DND-41 (cell line): ENCODE measurements around the gene TRUB2.

Experiments
- ATAC-seq: fragments of 200-7000 bp; cut with Tn5 transposase; 3 replicates; pipeline ENCODE4 v1.9.1; 2021; ENCODE audit warnings: low read depth; ENCODE audit not compliant: insufficient read depth
- DNase-seq: peaks from one replicate; pipeline ENCODE4 v3.0.0-alpha.2; 2020
- H2AFZ ChIP-seq: 2 replicates; pipeline ENCODE4 v1.6.0; 2012; ENCODE audit warnings: low read depth, low read length
- H3K27ac ChIP-seq: 2 replicates; pipeline ENCODE4 v1.5.1; 2012; ENCODE audit warnings: low read length, inconsistent platforms
- H3K27me3 ChIP-seq: fragments of 200-600 bp; sonication (generic); 2 replicates; pipeline ENCODE4 v1.6.0; 2012; ENCODE audit warnings: low read length, mild to moderate bottlenecking, inconsistent platforms; ENCODE audit not compliant: insufficient read depth, poor library complexity
- H3K36me3 ChIP-seq: 2 replicates; pipeline ENCODE4 v1.5.1; 2012; ENCODE audit warnings: low read length, inconsistent platforms; ENCODE audit not compliant: insufficient read depth
- H3K4me1 ChIP-seq: 2 replicates; pipeline ENCODE4 v1.5.1; 2012; ENCODE audit warnings: mild to moderate bottlenecking, low read length; ENCODE audit not compliant: insufficient read depth
- H3K4me2 ChIP-seq: 2 replicates; pipeline ENCODE4 v1.6.0; 2012; ENCODE audit warnings: mild to moderate bottlenecking, moderate library complexity, low read length, inconsistent platforms; ENCODE audit not compliant: insufficient read depth
- H3K4me3 ChIP-seq, 2 experiments: fragments of 200-600 bp in 1 of 2; shearing (Covaris generic) in 1 of 2; 2 replicates each; pipeline ENCODE4 v1.5.1; 2012 to 2016; ENCODE audit warnings: inconsistent platforms in 2 of 2, low read length in 2 of 2, mild to moderate bottlenecking in 2 of 2, low read depth in 1 of 2, moderate library complexity in 1 of 2
- H3K79me2 ChIP-seq: 2 replicates; pipeline ENCODE4 v1.6.0; 2012; ENCODE audit warnings: low read length, inconsistent platforms; ENCODE audit not compliant: insufficient read depth
- H3K9ac ChIP-seq: 2 replicates; pipeline ENCODE4 v1.6.0; 2012; ENCODE audit warnings: low read depth, mild to moderate bottlenecking, inconsistent platforms, low read length, moderate library complexity
- H3K9me3 ChIP-seq: 2 replicates; pipeline ENCODE4 v1.5.1; 2012; ENCODE audit warnings: low read length, moderate library complexity, mild to moderate bottlenecking, inconsistent platforms; ENCODE audit not compliant: insufficient read depth, severe bottlenecking
- H4K20me1 ChIP-seq: 2 replicates; pipeline ENCODE4 v1.6.0; 2012; ENCODE audit warnings: low read length; ENCODE audit not compliant: insufficient read depth
- CTCF ChIP-seq: IDR thresholded peaks from 2 replicates; pipeline ENCODE4 v1.5.1; 2012; ENCODE audit warnings: borderline replicate concordance, low read length, moderate library complexity, mild to moderate bottlenecking; ENCODE audit not compliant: poor library complexity, severe bottlenecking; ENCODE audit errors: extremely low read depth
- EZH2 ChIP-seq: IDR thresholded peaks from 3 replicates; pipeline ENCODE4 v1.6.1; 2012; ENCODE audit warnings: borderline replicate concordance, low read depth, mild to moderate bottlenecking, moderate library complexity, low read length, inconsistent platforms; ENCODE audit not compliant: severe bottlenecking

TRUB2 gene

GRCh38 chr9:128343855-128344254 lies 21.6 kb upstream of the TRUB2 start:
- peaks cover 52% of the 10 kb centered on the region for H3K36me3 ChIP-seq
- no peaks in the 10 kb centered on the region for H4K20me1 ChIP-seq
- H3K4me3 ChIP-seq, result no peak overlapping the region

GRCh38 chr9:128342971-128343680 lies 20.9 kb upstream of the TRUB2 start:
- no peak overlapping the region for H3K4me3 ChIP-seq
- peaks cover 8% of the 10 kb centered on the region for H3K79me2 ChIP-seq
- no peaks in the 10 kb centered on the region for H3K9me3 ChIP-seq
- no peak for DNase-seq
- no peak overlapping the region for H3K27ac ChIP-seq
- no peaks in the 10 kb centered on the region for H4K20me1 ChIP-seq
- H3K36me3 ChIP-seq, result peaks cover 45% of the 10 kb centered on the region
- no peaks in the 10 kb centered on the region for H3K27me3 ChIP-seq
- H3K4me1 ChIP-seq, result peaks cover 21% of the 10 kb centered on the region
- H2AFZ ChIP-seq, result no peak overlapping the region
- ATAC-seq, result no peak
- TF ChIP-seq CTCF (no peak), EZH2 (no peak)
- no peak overlapping the region for H3K4me2 ChIP-seq
- no peak overlapping the region for H3K9ac ChIP-seq

More at GRCh38 chr9:128343855-128344254, 21.6 kb upstream of the TRUB2 start:
- peaks cover 21% of the 10 kb centered on the region for H3K4me1 ChIP-seq
- H2AFZ ChIP-seq, result no peak overlapping the region
- no peak overlapping the region for H3K4me2 ChIP-seq
- peaks cover 8% of the 10 kb centered on the region for H3K79me2 ChIP-seq
- H3K9me3 ChIP-seq, result no peaks in the 10 kb centered on the region
- no peak overlapping the region for H3K9ac ChIP-seq
- H3K27ac ChIP-seq, result no peak overlapping the region
- ATAC-seq, result no peak
- DNase-seq, result no peak
- TF ChIP-seq CTCF (no peak), EZH2 (no peak)
- H3K27me3 ChIP-seq, result no peaks in the 10 kb centered on the region

- DNase-seq (peak; percentile 75), ATAC-seq (peak; percentile 70)
- Histone ChIP-seq H2AFZ (peak overlapping the region; percentile 80), H3K27me3 (no peaks in the 10 kb centered on the region), H3K79me2 (peaks cover 8% of the 10 kb centered on the region), H3K4me2 (peak overlapping the region; percentile 93), H3K27ac (no peak overlapping the region; the same call in 1 of the 2 replicates), H3K9ac (peak overlapping the region; percentile 71), H3K4me1 (peaks cover 21% of the 10 kb centered on the region), H3K36me3 (peaks cover 34% of the 10 kb centered on the region), H4K20me1 (no peaks in the 10 kb centered on the region), H3K4me3 (peak overlapping the region; percentile 50 to 73; a peak in 3 of 4 replicates), H3K9me3 (no peaks in the 10 kb centered on the region)
- peak; percentile 79 for TF ChIP-seq CTCF
- TF ChIP-seq EZH2, result no peak
Observed at GRCh38 chr9:128341435-128341849, 19.2 kb upstream of the TRUB2 start.
